ENCODE data around the gene PPP1R14C. TPM values are rescaled to one million over a fixed set of nuclear protein-coding genes. Genes with fewer than 3 reads are reported as not detected.

The PPP1R14C gene
- total and polyA plus RNA-seq, 2 experiments from 2014 or later, result 1.1 to 1.4 TPM

DNA sequence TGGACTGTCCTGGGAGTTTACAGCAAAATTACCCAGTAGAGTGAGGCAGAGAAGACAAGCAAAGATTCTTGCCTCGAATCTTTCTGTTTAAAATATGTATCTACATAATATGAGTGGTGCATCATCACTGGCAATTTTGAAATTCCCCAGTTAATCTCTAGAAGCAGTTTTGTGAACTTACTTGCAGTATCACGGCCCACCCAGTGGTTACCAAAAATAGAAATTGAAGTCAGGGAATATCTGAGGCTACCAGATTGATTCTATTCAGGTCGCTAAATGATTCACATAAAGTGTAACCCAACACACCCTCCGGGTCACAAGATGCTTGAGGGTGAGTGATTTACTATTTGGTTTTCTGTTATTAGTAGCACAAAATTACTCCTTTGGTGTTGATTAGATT lies 111.9 kb downstream of the PPP1R14C start:
- no peak for TF ChIP-seq CREB1 (CRISPR knock-in tag; IDR thresholded peaks at IDR 0.05; ENCODE audit: low read depth)

GRCh38 chr6:150255840-150256239 lies 113.0 kb downstream of the PPP1R14C start:
- Histone ChIP-seq H3F3A (replicated peaks; ENCODE audit: low read depth) (no peaks in the 10 kb centered on the region), H3K4me2 (no peak overlapping the region), H2AFZ (no peak overlapping the region), H3K27ac (ENCODE audit: low read depth) (no peak overlapping the region), H3K9me2 (ENCODE audit: insufficient read depth) (peaks cover 14% of the 10 kb centered on the region; the same call in 1 of the 2 replicates), H3K4me3 (no peak overlapping the region), H3K27me3 (ENCODE audit: insufficient read depth) (no peaks in the 10 kb centered on the region), H3K36me3 (ENCODE audit: insufficient read depth) (no peaks in the 10 kb centered on the region), H3K4me1 (ENCODE audit: insufficient read depth) (no peaks in the 10 kb centered on the region), H4K20me1 (replicated peaks; ENCODE audit: insufficient read depth) (no peaks in the 10 kb centered on the region), H3K79me2 (replicated peaks; ENCODE audit: insufficient read depth) (no peaks in the 10 kb centered on the region)
- ATAC-seq (no peak), DNase-seq (ENCODE audit: low spot score) (no peak)
- H3K9me3 Mint-ChIP-seq, result no peaks in the 10 kb centered on the region
- H3K27me3 Mint-ChIP-seq (ENCODE audit: insufficient read depth, low read depth, poor library complexity), result no peaks in the 10 kb centered on the region
- H3K4me1 Mint-ChIP-seq, result peaks cover 5% of the 10 kb centered on the region; the same call in 2 of the 3 replicates
- H3K27ac Mint-ChIP-seq, result no peak overlapping the region
- H3K4me3 Mint-ChIP-seq, result no peak overlapping the region
- no peaks in the 10 kb centered on the region for H3K36me3 Mint-ChIP-seq (ENCODE audit: low read depth)
- TF ChIP-seq, protein P1, sequence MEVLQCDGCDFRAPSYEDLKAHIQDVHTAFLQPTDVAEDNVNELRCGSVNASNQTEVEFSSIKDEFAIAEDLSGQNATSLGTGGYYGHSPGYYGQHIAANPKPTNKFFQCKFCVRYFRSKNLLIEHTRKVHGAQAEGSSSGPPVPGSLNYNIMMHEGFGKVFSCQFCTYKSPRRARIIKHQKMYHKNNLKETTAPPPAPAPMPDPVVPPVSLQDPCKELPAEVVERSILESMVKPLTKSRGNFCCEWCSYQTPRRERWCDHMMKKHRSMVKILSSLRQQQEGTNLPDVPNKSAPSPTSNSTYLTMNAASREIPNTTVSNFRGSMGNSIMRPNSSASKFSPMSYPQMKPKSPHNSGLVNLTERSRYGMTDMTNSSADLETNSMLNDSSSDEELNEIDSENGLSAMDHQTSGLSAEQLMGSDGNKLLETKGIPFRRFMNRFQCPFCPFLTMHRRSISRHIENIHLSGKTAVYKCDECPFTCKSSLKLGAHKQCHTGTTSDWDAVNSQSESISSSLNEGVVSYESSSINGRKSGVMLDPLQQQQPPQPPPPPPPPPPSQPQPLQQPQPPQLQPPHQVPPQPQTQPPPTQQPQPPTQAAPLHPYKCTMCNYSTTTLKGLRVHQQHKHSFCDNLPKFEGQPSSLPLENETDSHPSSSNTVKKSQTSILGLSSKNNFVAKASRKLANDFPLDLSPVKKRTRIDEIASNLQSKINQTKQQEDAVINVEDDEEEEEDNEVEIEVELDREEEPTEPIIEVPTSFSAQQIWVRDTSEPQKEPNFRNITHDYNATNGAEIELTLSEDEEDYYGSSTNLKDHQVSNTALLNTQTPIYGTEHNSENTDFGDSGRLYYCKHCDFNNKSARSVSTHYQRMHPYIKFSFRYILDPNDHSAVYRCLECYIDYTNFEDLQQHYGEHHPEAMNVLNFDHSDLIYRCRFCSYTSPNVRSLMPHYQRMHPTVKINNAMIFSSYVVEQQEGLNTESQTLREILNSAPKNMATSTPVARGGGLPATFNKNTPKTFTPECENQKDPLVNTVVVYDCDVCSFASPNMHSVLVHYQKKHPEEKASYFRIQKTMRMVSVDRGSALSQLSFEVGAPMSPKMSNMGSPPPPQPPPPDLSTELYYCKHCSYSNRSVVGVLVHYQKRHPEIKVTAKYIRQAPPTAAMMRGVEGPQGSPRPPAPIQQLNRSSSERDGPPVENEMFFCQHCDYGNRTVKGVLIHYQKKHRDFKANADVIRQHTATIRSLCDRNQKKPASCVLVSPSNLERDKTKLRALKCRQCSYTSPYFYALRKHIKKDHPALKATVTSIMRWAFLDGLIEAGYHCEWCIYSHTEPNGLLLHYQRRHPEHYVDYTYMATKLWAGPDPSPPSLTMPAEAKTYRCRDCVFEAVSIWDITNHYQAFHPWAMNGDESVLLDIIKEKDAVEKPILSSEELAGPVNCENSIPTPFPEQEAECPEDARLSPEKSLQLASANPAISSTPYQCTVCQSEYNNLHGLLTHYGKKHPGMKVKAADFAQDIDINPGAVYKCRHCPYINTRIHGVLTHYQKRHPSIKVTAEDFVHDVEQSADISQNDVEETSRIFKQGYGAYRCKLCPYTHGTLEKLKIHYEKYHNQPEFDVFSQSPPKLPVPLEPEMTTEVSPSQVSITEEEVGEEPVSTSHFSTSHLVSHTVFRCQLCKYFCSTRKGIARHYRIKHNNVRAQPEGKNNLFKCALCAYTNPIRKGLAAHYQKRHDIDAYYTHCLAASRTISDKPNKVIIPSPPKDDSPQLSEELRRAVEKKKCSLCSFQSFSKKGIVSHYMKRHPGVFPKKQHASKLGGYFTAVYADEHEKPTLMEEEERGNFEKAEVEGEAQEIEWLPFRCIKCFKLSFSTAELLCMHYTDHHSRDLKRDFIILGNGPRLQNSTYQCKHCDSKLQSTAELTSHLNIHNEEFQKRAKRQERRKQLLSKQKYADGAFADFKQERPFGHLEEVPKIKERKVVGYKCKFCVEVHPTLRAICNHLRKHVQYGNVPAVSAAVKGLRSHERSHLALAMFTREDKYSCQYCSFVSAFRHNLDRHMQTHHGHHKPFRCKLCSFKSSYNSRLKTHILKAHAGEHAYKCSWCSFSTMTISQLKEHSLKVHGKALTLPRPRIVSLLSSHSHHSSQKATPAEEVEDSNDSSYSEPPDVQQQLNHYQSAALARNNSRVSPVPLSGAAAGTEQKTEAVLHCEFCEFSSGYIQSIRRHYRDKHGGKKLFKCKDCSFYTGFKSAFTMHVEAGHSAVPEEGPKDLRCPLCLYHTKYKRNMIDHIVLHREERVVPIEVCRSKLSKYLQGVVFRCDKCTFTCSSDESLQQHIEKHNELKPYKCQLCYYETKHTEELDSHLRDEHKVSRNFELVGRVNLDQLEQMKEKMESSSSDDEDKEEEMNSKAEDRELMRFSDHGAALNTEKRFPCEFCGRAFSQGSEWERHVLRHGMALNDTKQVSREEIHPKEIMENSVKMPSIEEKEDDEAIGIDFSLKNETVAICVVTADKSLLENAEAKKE (CRISPR knock-in tag; IDR thresholded peaks at IDR 0.05), result no peak
- TF ChIP-seq POLR2AphosphoS5 (IDR thresholded peaks at IDR 0.05; ENCODE audit: low read depth) (no peak), CREB1 (CRISPR knock-in tag; IDR thresholded peaks at IDR 0.05; ENCODE audit: low read depth) (no peak), NANOG (IDR thresholded peaks at IDR 0.05; ENCODE audit: borderline replicate concordance) (no peak), ZNF331 (CRISPR knock-in tag; IDR thresholded peaks at IDR 0.05; ENCODE audit: low read depth) (no peak), ZNF114 (CRISPR knock-in tag; IDR thresholded peaks at IDR 0.05) (no peak), STAT1 (IDR thresholded peaks at IDR 0.05; ENCODE audit: unreplicated experiment) (no peak), EZH2 (IDR thresholded peaks at IDR 0.05; ENCODE audit: low read depth, unreplicated experiment) (no peak), JUNB (IDR thresholded peaks at IDR 0.05; ENCODE audit: unreplicated experiment) (no peak)
- TF ChIP-seq, protein P2, sequence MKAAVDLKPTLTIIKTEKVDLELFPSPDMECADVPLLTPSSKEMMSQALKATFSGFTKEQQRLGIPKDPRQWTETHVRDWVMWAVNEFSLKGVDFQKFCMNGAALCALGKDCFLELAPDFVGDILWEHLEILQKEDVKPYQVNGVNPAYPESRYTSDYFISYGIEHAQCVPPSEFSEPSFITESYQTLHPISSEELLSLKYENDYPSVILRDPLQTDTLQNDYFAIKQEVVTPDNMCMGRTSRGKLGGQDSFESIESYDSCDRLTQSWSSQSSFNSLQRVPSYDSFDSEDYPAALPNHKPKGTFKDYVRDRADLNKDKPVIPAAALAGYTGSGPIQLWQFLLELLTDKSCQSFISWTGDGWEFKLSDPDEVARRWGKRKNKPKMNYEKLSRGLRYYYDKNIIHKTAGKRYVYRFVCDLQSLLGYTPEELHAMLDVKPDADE (IDR thresholded peaks at IDR 0.05), result no peak
- TF ChIP-seq, protein P3, sequence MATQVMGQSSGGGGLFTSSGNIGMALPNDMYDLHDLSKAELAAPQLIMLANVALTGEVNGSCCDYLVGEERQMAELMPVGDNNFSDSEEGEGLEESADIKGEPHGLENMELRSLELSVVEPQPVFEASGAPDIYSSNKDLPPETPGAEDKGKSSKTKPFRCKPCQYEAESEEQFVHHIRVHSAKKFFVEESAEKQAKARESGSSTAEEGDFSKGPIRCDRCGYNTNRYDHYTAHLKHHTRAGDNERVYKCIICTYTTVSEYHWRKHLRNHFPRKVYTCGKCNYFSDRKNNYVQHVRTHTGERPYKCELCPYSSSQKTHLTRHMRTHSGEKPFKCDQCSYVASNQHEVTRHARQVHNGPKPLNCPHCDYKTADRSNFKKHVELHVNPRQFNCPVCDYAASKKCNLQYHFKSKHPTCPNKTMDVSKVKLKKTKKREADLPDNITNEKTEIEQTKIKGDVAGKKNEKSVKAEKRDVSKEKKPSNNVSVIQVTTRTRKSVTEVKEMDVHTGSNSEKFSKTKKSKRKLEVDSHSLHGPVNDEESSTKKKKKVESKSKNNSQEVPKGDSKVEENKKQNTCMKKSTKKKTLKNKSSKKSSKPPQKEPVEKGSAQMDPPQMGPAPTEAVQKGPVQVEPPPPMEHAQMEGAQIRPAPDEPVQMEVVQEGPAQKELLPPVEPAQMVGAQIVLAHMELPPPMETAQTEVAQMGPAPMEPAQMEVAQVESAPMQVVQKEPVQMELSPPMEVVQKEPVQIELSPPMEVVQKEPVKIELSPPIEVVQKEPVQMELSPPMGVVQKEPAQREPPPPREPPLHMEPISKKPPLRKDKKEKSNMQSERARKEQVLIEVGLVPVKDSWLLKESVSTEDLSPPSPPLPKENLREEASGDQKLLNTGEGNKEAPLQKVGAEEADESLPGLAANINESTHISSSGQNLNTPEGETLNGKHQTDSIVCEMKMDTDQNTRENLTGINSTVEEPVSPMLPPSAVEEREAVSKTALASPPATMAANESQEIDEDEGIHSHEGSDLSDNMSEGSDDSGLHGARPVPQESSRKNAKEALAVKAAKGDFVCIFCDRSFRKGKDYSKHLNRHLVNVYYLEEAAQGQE (IDR thresholded peaks at IDR 0.05; ENCODE audit: unreplicated experiment), result no peak

More for the DNA sequence above, 111.9 kb downstream of the PPP1R14C start:
- H3K4me1 ChIP-seq (ENCODE audit: insufficient read depth), result no peaks in the 10 kb centered on the region
- ATAC-seq (no peak), DNase-seq (ENCODE audit: low spot score) (no peak)
- H3K4me3 Mint-ChIP-seq, result no peak overlapping the region
- H3K4me2 ChIP-seq, result no peak overlapping the region
- no peak overlapping the region for H3K27ac Mint-ChIP-seq
- H3K27me3 Mint-ChIP-seq (ENCODE audit: insufficient read depth, low read depth, poor library complexity), result no peaks in the 10 kb centered on the region
- no peaks in the 10 kb centered on the region for H3K36me3 ChIP-seq (ENCODE audit: insufficient read depth)
- peaks cover 17% of the 10 kb centered on the region; the same call in 1 of the 2 replicates for H3K9me2 ChIP-seq (ENCODE audit: insufficient read depth)
- H3K27me3 ChIP-seq (ENCODE audit: insufficient read depth), result no peaks in the 10 kb centered on the region
- H3K4me1 Mint-ChIP-seq, result peaks cover 11% of the 10 kb centered on the region; the same call in 2 of the 3 replicates
- H2AFZ ChIP-seq, result no peak overlapping the region
- H3K9me3 Mint-ChIP-seq, result no peaks in the 10 kb centered on the region
- H3K27ac ChIP-seq (ENCODE audit: low read depth), result no peak overlapping the region
- no peaks in the 10 kb centered on the region for H3F3A ChIP-seq (replicated peaks; ENCODE audit: low read depth)
- no peaks in the 10 kb centered on the region for H4K20me1 ChIP-seq (replicated peaks; ENCODE audit: insufficient read depth)
- no peak overlapping the region for H3K4me3 ChIP-seq
- H3K36me3 Mint-ChIP-seq (ENCODE audit: low read depth), result no peaks in the 10 kb centered on the region
- no peaks in the 10 kb centered on the region for H3K79me2 ChIP-seq (replicated peaks; ENCODE audit: insufficient read depth)
